Large intestine (tissue), 3 donors: ENCODE results near the gene MCMBP. TPM values are rescaled to one million over a fixed set of nuclear protein-coding genes. Genes with fewer than 3 reads are reported as not detected.

Experiments used
- DNase-seq, 2 donors: peaks; one replicate each; pipeline versions ENCODE4 v3.0.0 to v3.0.0-alpha.2; 2013
- H3K27ac ChIP-seq: one replicate; pipeline ENCODE4 v1.5.1; 2013; ENCODE audit warnings: low read length
- H3K27me3 ChIP-seq: 2 replicates; pipeline ENCODE4 v1.6.1; 2013; ENCODE audit warnings: low read length; ENCODE audit not compliant: control insufficient read depth, insufficient read depth
- H3K36me3 ChIP-seq: 2 replicates; pipeline ENCODE4 v1.6.1; 2013; ENCODE audit warnings: low read length; ENCODE audit not compliant: control insufficient read depth, insufficient read depth
- H3K4me1 ChIP-seq: one replicate; pipeline ENCODE4 v1.6.1; 2013; ENCODE audit warnings: low read length; ENCODE audit not compliant: control insufficient read depth, insufficient read depth
- H3K4me3 ChIP-seq: one replicate; pipeline ENCODE4 v1.5.1; 2013; ENCODE audit warnings: low read length
- H3K9me3 ChIP-seq: one replicate; pipeline ENCODE4 v1.6.1; 2013; ENCODE audit warnings: mild to moderate bottlenecking, low read depth, low read length, moderate library complexity; ENCODE audit not compliant: control insufficient read depth
- WGBS: methylation state at CpG from one replicate; pipeline ENCODE4 v1.1.5; 2013; ENCODE audit warnings: low lambda C conversion rate; ENCODE audit not compliant: insufficient coverage; 5-methylcytosine and 5-hydroxymethylcytosine counted together
- polyA plus RNA-seq: library from polyadenylated mRNA; unstranded; fragments of 120-200 nt; gene quantifications from one replicate; pipeline ENCODE4 v1.2.1, GENCODE V29; 2013

Gene MCMBP
- polyA plus RNA-seq, 1 donor: 39.6 TPM

GRCh38 chr10:119786117-119786769 lies 86.4 kb downstream of the MCMBP start:
- DNase-seq: peak in 1 of 2 donors; percentile 39

GRCh38 chr10:119784340-119785067 lies 88.1 kb downstream of the MCMBP start:
- peak in 1 of 2 donors; percentile 18 for DNase-seq
- H3K9me3 ChIP-seq: no peaks in the 10 kb centered on the region
- H3K4me3 ChIP-seq: no peak overlapping the region
- H3K4me1 ChIP-seq: no peaks in the 10 kb centered on the region
- no peaks in the 10 kb centered on the region for H3K27me3 ChIP-seq
- 52% methylated on average over 4 of the region's 7 CpGs for WGBS
- H3K36me3 ChIP-seq: no peaks in the 10 kb centered on the region
- H3K27ac ChIP-seq: no peak overlapping the region

More at GRCh38 chr10:119786117-119786769, 86.4 kb downstream of the MCMBP start:
- Histone ChIP-seq H3K27me3 (no peaks in the 10 kb centered on the region), H3K4me1 (no peaks in the 10 kb centered on the region), H3K4me3 (no peak overlapping the region), H3K9me3 (no peaks in the 10 kb centered on the region), H3K36me3 (no peaks in the 10 kb centered on the region), H3K27ac (no peak overlapping the region)
- 70% methylated on average over 2 of the region's 5 CpGs for WGBS

- Histone ChIP-seq H3K9me3 (no peaks in the 10 kb centered on the region), H3K36me3 (no peaks in the 10 kb centered on the region), H3K4me1 (no peaks in the 10 kb centered on the region), H3K27ac (no peak overlapping the region), H3K27me3 (no peaks in the 10 kb centered on the region), H3K4me3 (no peak overlapping the region)
- WGBS: 94% methylated on average over 2 of the region's 7 CpGs
- DNase-seq: no peak
Measured at GRCh38 chr10:119783665-119784027, 89.0 kb downstream of the MCMBP start.

DNA sequence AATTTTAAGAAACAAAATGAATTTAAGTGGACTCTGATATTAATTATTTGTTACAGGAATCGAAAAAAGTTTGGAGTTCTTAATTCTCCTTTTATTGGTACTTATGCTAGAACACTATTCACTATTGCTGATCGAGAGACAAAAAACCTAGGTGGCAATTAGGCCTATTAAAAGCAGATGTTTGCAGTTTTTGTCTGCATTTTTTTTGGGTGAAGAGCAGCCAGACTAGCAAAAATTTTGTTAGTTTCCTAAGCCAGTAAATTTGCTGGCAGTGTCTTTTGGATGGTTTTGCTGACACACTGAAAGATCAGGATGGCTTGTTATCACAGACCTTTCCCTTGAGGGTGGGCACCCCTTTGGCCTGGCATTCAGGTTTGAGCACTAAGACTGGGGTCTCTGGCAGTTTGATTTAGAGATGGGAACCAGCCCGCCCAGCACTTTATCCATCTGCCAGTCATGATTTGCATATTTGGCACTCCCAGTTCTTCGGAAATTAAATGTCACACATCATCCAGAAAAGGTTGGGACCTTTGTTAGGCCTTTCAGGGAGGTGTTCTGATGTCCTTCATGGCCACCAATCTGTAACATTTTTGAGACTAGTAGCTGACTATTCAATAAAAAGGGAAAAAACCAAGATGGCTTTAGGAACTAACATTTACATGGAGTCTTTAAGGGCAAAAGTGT lies 89.5 kb downstream of the MCMBP start:
- no peaks in the 10 kb centered on the region for H3K27me3 ChIP-seq
- WGBS: no CpG with 5 or more reads among the region's 4 CpGs
- H3K27ac ChIP-seq: no peak overlapping the region
- no peaks in the 10 kb centered on the region for H3K9me3 ChIP-seq
- H3K36me3 ChIP-seq: no peaks in the 10 kb centered on the region
- no peaks in the 10 kb centered on the region for H3K4me1 ChIP-seq
- no peak for DNase-seq
- no peak overlapping the region for H3K4me3 ChIP-seq

- Histone ChIP-seq H3K27me3 (no peaks in the 10 kb centered on the region), H3K4me1 (no peaks in the 10 kb centered on the region), H3K9me3 (no peaks in the 10 kb centered on the region), H3K4me3 (no peak overlapping the region), H3K36me3 (no peaks in the 10 kb centered on the region), H3K27ac (no peak overlapping the region)
- no peak for DNase-seq
- 80% methylated on average over 1 of the region's 2 CpGs for WGBS
Measured at GRCh38 chr10:119781498-119781897, 91.1 kb downstream of the MCMBP start.

- no peaks in the 10 kb centered on the region for H3K9me3 ChIP-seq
- H3K27me3 ChIP-seq: no peaks in the 10 kb centered on the region
- H3K4me3 ChIP-seq: no peak overlapping the region
- H3K27ac ChIP-seq: no peak overlapping the region
- DNase-seq: no peak
- H3K36me3 ChIP-seq: no peaks in the 10 kb centered on the region
- 100% methylated on average over 2 of the region's 5 CpGs for WGBS
- H3K4me1 ChIP-seq: no peaks in the 10 kb centered on the region
Measured at GRCh38 chr10:119780879-119781480, 91.7 kb downstream of the MCMBP start.

Other genes starting within 250 kb of the MCMBP start
- gene BAG3, start 221.5 kb downstream of the MCMBP start, polyA plus RNA-seq: 12.3 TPM
- gene INPP5F, start 146.8 kb downstream of the MCMBP start, polyA plus RNA-seq: 24.7 TPM
- gene SEC23IP, start 19.9 kb upstream of the MCMBP start, polyA plus RNA-seq: 41.9 TPM